Measurements from ENCODE around the gene LRRC4C.

LRRC4C gene

DNA sequence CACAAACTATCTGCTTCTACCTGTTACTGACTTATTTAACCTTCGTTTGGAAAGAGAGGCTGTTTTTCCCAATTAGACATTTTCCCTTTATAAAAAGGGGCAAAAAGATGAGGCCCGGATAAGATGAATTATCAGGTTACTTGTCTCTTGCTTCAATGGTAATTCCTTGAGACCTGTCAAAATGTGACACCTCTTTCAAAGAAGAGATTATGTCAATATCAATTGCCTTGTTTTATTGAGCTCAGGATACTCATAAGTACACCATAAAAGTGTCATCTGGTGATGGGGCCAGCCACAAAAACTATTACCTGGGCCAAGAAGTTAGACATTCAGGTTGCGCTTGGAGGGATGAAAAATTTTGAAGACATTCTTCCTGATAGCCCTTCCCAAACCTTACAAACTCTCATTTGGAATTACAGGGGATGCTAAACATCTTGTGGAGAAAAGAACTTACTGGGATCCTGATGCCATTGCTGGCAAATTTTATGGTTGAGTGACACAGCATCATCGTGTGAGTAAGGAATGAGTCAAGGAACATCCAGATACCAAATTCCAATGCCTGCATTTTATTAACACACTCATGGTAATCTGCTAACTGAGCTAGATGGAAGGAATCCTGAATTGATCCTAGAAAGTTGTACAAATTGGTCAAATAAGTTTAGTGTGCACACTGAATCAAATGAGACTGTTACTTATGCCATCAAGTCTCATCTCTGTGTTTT lies 1071.2 kb downstream of the LRRC4C start:
- Histone ChIP-seq H3K27me3 (ENCODE audit: insufficient read depth, poor library complexity, severe bottlenecking) (peaks cover 2% of the 10 kb centered on the region), H3K36me3 (ENCODE audit: low read depth) (no peaks in the 10 kb centered on the region), H3K27ac (ENCODE audit: poor library complexity, severe bottlenecking) (no peak overlapping the region), H3K9me3 (ENCODE audit: severe bottlenecking) (no peaks in the 10 kb centered on the region), H3K4me3 (ENCODE audit: severe bottlenecking) (no peak overlapping the region), H3K4me1 (ENCODE audit: insufficient read depth, poor library complexity, severe bottlenecking) (no peaks in the 10 kb centered on the region)
- ATAC-seq (ENCODE audit: low read depth) (peak; percentile 74; the same call in 2 of the 3 replicates), DNase-seq (ENCODE audit: low spot score) (no peak)
- TF ChIP-seq, protein P1, sequence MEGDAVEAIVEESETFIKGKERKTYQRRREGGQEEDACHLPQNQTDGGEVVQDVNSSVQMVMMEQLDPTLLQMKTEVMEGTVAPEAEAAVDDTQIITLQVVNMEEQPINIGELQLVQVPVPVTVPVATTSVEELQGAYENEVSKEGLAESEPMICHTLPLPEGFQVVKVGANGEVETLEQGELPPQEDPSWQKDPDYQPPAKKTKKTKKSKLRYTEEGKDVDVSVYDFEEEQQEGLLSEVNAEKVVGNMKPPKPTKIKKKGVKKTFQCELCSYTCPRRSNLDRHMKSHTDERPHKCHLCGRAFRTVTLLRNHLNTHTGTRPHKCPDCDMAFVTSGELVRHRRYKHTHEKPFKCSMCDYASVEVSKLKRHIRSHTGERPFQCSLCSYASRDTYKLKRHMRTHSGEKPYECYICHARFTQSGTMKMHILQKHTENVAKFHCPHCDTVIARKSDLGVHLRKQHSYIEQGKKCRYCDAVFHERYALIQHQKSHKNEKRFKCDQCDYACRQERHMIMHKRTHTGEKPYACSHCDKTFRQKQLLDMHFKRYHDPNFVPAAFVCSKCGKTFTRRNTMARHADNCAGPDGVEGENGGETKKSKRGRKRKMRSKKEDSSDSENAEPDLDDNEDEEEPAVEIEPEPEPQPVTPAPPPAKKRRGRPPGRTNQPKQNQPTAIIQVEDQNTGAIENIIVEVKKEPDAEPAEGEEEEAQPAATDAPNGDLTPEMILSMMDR (IDR thresholded peaks at IDR 0.05; ENCODE audit: poor library complexity, severe bottlenecking), result no peak

DNA sequence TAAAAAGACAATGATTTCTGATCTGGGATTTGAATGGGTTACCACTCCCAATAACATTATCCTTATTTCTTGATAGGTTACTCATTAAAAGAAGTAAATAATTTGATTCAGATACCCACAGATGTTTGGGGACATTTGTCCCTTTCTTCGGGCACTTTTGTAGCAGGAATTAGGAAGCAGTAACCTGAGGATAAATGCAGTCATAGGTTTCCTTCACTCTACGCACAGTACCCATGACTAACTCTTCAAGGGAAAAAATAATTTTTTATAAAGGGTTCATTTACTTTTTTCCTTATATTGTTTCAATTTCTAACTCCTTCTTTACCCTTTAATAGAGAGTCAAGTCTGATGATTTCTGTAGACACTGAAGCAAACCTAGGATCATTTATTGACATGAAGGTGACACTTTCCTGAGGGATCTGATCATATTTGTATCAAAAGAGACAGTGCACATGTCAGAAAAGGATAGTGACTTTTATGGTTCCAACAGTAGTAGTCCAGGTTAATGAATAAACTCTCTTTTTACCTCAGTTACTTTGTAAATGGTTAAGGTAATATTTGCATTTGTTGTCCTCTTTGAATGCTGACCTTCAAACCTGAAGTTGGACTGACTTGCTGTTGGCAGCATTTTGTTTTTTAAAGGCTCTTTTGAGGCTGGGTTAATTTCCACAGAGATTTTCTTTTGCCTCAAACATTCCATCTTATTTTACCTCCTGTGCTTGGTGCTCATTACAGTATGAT lies 1072.0 kb downstream of the LRRC4C start:
- Histone ChIP-seq H3K4me1 (ENCODE audit: insufficient read depth, poor library complexity, severe bottlenecking) (no peaks in the 10 kb centered on the region), H3K27ac (ENCODE audit: poor library complexity, severe bottlenecking) (no peak overlapping the region), H3K36me3 (ENCODE audit: low read depth) (no peaks in the 10 kb centered on the region), H3K4me3 (ENCODE audit: severe bottlenecking) (no peak overlapping the region), H3K9me3 (ENCODE audit: severe bottlenecking) (no peaks in the 10 kb centered on the region), H3K27me3 (ENCODE audit: insufficient read depth, poor library complexity, severe bottlenecking) (peaks cover 2% of the 10 kb centered on the region)
- TF ChIP-seq, protein P1 (IDR thresholded peaks at IDR 0.05; ENCODE audit: poor library complexity, severe bottlenecking), result no peak
- no peak for DNase-seq (ENCODE audit: low spot score)
- no peak for ATAC-seq (ENCODE audit: low read depth)

DNA sequence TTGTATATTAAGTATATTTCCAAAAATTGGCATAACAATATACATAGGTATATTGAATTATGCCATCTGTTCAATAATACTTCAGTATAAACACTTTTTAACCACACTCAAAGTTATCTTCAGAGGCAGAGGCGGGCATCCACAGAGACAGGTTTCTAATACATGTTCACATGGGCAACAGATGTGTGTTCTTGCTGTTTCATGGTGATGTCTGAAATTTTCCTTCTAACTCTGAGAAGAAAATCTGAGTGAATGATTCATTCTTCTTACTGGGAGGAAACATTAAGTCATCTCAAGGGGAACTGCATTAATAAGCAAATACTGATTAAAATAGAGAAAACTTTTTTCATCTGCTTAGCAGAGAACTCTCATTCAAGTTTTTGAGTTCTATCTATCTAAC lies 1074.5 kb downstream of the LRRC4C start:
- no peak for DNase-seq (ENCODE audit: low spot score)
- Histone ChIP-seq H3K27ac (ENCODE audit: poor library complexity, severe bottlenecking) (no peak overlapping the region), H3K4me1 (ENCODE audit: insufficient read depth, poor library complexity, severe bottlenecking) (no peaks in the 10 kb centered on the region), H3K4me3 (ENCODE audit: severe bottlenecking) (no peak overlapping the region), H3K9me3 (ENCODE audit: severe bottlenecking) (no peaks in the 10 kb centered on the region), H3K27me3 (ENCODE audit: insufficient read depth, poor library complexity, severe bottlenecking) (peaks cover 2% of the 10 kb centered on the region), H3K36me3 (ENCODE audit: low read depth) (no peaks in the 10 kb centered on the region)
- no peak for ATAC-seq (ENCODE audit: low read depth)
- TF ChIP-seq, protein P1 (IDR thresholded peaks at IDR 0.05; ENCODE audit: poor library complexity, severe bottlenecking), result no peak

DNA sequence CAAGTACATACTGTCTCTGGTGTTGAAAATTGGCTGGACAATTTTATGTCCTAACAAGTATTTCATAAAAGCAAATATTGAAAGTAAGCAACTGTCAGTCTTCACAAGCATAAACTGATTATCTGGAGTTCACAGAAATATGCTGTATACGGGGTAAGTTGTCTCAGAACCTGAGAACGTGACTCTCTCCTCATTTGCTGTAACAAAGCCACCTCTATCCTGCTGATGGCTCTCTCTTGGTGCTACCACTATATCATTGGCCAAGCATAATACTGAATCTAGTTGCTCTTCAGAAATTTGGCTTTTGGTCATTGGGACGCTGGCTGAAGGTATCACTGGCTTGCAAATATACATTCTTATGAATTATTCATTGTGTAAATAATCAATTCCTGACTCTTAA lies 1078.0 kb downstream of the LRRC4C start:
- Histone ChIP-seq H3K4me3 (ENCODE audit: severe bottlenecking) (no peak overlapping the region), H3K4me1 (ENCODE audit: insufficient read depth, poor library complexity, severe bottlenecking) (no peaks in the 10 kb centered on the region), H3K9me3 (ENCODE audit: severe bottlenecking) (no peaks in the 10 kb centered on the region), H3K36me3 (ENCODE audit: low read depth) (no peaks in the 10 kb centered on the region), H3K27me3 (ENCODE audit: insufficient read depth, poor library complexity, severe bottlenecking) (peaks cover 2% of the 10 kb centered on the region), H3K27ac (ENCODE audit: poor library complexity, severe bottlenecking) (no peak overlapping the region)
- ATAC-seq (ENCODE audit: low read depth) (no peak), DNase-seq (ENCODE audit: low spot score) (no peak)
- TF ChIP-seq, protein P1 (IDR thresholded peaks at IDR 0.05; ENCODE audit: poor library complexity, severe bottlenecking), result no peak

DNA sequence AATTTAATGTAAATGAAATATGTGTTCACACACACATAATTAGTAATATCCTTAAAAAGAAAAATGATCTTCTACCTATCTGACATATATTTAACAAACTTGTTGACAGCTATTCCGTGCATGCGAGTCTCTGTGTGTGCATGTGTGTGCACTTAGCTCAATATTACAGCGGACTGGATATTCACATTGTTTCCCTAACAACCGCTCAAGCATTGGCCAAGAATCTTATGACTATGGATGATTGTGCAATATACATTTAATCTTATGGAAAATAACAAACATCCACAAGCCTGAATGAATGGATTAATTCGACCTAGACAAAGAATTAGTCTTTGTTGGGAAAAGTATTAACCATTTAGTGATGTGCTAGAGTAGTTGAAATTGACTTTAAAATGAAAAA lies 1078.6 kb downstream of the LRRC4C start:
- TF ChIP-seq, protein P1 (IDR thresholded peaks at IDR 0.05; ENCODE audit: poor library complexity, severe bottlenecking), result no peak
- H3K27me3 ChIP-seq (ENCODE audit: insufficient read depth, poor library complexity, severe bottlenecking), result no peaks in the 10 kb centered on the region
- no peaks in the 10 kb centered on the region for H3K36me3 ChIP-seq (ENCODE audit: low read depth)
- no peak overlapping the region for H3K4me3 ChIP-seq (ENCODE audit: severe bottlenecking)
- H3K27ac ChIP-seq (ENCODE audit: poor library complexity, severe bottlenecking), result no peak overlapping the region
- no peaks in the 10 kb centered on the region for H3K9me3 ChIP-seq (ENCODE audit: severe bottlenecking)
- H3K4me1 ChIP-seq (ENCODE audit: insufficient read depth, poor library complexity, severe bottlenecking), result no peaks in the 10 kb centered on the region
- DNase-seq (ENCODE audit: low spot score), result no peak
- no peak for ATAC-seq (ENCODE audit: low read depth)
